ENCODE data around the gene MAP3K3.

DNA sequence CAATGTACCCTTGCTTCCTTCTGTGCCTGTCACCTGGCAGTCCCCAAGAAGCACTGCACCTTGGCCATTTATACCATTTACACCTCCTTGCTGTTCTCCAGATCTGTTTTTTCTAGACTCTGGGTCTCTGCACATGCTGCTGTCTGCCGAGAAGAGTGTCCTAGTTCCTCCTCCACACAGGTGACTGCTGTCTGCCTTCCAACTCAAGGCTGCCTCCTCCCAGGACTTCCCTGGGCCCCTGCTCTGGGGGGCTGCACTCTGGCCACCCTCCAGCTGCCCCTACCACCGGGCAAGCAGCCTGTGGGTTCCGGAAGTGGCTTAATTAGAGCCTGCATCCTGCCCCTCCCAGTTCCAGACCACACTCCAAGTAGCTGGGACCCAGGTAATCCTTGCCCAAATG lies 83.4 kb downstream of the MAP3K3 start:
- TF ChIP-seq POLR2A (IDR thresholded peaks at IDR 0.05; ENCODE audit: low read depth, low read length) (no peak), POLR2AphosphoS5 (IDR thresholded peaks at IDR 0.05; ENCODE audit: low read depth, low read length) (no peak), TAF1 (IDR thresholded peaks at IDR 0.05; ENCODE audit: borderline replicate concordance, low read depth, low read length) (no peak)
